Measurements from ENCODE around the gene ZCCHC10. TPM values are rescaled to one million over a fixed set of nuclear protein-coding genes. Genes with fewer than 3 reads are reported as not detected.
A peak's percentile ranks its signal among the peaks of the same experiment; 100 is the strongest.
"Not testable (repeated sequence)": the region's sequence is repeated elsewhere in the genome, so short reads cannot be mapped to it uniquely, and the experiment has no call there.

The ZCCHC10 gene
- total RNA-seq, 1 donor from 2014 or later = 23.1 TPM

DNA sequence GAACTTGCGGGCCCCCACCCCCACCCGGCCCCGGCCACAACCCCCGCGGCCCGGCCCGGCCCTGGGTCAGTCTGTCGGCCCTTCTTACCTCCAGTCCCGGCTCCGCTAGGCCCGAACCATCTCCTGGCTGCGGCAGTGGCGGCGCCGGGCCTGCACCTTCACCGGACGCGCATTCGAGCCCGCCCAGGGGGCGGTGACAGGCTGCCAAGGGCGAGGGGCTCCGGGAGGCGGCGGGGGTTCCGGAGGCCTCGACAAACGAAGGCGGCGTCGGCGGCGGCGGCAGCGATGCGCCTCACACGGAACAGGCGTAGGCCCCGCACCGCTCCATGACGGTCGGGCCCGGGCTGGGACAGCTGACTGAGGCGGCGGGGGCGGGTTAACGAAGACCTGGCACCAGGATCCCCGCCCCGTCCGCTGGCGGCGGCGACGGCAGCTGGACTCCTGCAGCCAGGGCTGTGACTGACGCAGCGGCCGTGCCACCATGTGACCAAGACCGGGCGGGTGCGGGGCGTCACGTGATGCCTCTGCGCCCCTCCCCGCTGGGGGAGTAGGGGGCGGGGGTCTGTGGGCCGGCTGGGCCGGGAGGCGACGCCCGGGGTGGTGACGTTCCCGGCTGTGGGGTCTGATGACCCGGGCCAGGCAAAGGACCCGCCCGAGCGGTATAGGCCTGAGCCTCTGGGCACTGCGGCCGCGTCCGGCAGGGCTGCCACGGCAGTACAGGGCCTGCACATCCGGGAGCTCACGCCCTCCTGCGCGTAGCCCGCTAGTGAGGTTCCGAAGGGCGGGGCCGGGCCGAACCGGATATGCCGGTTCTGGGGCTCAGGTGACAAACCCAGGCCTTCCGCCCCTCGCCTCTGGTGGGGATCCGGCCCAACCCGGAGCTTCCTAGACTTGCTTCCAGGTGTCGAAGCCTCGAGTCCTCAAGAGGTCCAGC lies 62.9 kb downstream of the ZCCHC10 start, which contains the start of gene AFF4:
Gene AFF4 (minus strand): TSS at position 464 of the 934 bp plus-strand sequence. CDS start 26,445 bp downstream, outside the sequence.
- TF ChIP-seq, protein P1, sequence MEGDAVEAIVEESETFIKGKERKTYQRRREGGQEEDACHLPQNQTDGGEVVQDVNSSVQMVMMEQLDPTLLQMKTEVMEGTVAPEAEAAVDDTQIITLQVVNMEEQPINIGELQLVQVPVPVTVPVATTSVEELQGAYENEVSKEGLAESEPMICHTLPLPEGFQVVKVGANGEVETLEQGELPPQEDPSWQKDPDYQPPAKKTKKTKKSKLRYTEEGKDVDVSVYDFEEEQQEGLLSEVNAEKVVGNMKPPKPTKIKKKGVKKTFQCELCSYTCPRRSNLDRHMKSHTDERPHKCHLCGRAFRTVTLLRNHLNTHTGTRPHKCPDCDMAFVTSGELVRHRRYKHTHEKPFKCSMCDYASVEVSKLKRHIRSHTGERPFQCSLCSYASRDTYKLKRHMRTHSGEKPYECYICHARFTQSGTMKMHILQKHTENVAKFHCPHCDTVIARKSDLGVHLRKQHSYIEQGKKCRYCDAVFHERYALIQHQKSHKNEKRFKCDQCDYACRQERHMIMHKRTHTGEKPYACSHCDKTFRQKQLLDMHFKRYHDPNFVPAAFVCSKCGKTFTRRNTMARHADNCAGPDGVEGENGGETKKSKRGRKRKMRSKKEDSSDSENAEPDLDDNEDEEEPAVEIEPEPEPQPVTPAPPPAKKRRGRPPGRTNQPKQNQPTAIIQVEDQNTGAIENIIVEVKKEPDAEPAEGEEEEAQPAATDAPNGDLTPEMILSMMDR (IDR thresholded peaks at IDR 0.05; ENCODE audit: unreplicated experiment) = no peak
- H3K4me1 Mint-ChIP-seq (ENCODE audit: low read depth) = peaks cover 15% of the 10 kb centered on the region
- H3K27ac Mint-ChIP-seq = peak within 1 kb of the TSS; percentile 100
- peak within 1 kb of the TSS; percentile 99 for H3K4me3 Mint-ChIP-seq (ENCODE audit: low read depth)
- H3K9me3 Mint-ChIP-seq (ENCODE audit: low read depth) = no peaks in the 10 kb centered on the region
- H3K36me3 Mint-ChIP-seq (ENCODE audit: insufficient read depth) = peaks cover 2% of the 10 kb centered on the region
- no peaks in the 10 kb centered on the region for H3K27me3 Mint-ChIP-seq
- DNase-seq (ENCODE audit: low spot score, unreplicated experiment) = peak; percentile 97

DNA sequence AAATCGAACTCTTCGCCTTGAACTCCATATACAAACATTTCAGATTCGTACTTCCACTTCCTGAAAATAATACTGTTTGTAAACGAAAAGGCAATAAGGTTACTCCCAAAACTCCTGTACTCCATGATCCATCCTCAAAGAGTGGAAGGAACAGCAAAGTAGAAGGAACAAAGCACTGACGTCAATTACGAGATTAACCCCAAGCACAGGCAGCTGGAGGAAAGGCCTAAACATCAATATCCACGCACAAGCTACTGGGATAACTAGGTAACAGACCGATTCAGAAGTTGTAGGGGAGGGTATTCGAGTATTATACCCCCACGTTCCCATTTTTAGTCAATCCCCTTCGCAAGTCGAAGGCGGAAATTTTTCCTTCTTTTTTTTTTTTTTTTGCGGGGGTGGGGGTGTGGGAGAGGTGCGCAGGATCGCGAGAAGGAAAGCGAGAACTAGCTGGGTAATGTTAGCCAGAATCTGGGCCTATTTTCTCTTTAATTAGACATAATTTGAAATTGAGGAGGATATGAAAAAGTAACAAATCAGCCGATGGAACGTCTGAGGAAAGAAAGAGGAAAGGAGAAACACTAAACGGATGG lies 63.8 kb downstream of the ZCCHC10 start:
- H3K36me3 Mint-ChIP-seq (ENCODE audit: insufficient read depth) = peaks cover 2% of the 10 kb centered on the region
- H3K9me3 Mint-ChIP-seq (ENCODE audit: low read depth) = no peaks in the 10 kb centered on the region
- H3K4me3 Mint-ChIP-seq (ENCODE audit: low read depth) = peak overlapping the region; percentile 99
- peaks cover 15% of the 10 kb centered on the region for H3K4me1 Mint-ChIP-seq (ENCODE audit: low read depth)
- peak overlapping the region; percentile 100 for H3K27ac Mint-ChIP-seq
- TF ChIP-seq, protein P1 (IDR thresholded peaks at IDR 0.05; ENCODE audit: unreplicated experiment) = no peak
- no peak for DNase-seq (ENCODE audit: low spot score, unreplicated experiment)
- no peaks in the 10 kb centered on the region for H3K27me3 Mint-ChIP-seq

DNA sequence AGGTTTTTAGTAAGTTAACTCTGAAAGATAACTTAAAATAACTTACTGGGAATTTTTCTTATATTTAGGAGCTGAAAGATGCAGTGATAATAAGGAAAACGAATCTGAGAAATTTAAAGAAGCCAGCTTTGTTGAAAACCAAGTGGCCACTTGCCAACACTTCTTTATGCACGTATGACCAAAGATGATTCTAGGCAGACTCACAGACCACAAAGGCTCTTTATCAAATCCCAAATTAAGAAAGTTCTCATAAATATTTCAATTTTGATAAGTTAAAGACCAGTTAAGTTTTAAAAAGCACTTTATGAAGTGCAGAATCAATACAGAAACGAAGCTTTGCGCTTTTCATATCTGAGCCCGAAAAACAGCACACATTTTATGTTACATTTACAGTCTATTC lies 64.5 kb downstream of the ZCCHC10 start:
- Mint-ChIP-seq H3K9me3 (ENCODE audit: low read depth) (no peaks in the 10 kb centered on the region), H3K27me3 (no peaks in the 10 kb centered on the region), H3K4me1 (ENCODE audit: low read depth) (peaks cover 15% of the 10 kb centered on the region), H3K4me3 (ENCODE audit: low read depth) (peak overlapping the region; percentile 99), H3K27ac (peak overlapping the region; percentile 100), H3K36me3 (ENCODE audit: insufficient read depth) (peaks cover 2% of the 10 kb centered on the region)
- no peak for DNase-seq (ENCODE audit: low spot score, unreplicated experiment)
- TF ChIP-seq, protein P1 (IDR thresholded peaks at IDR 0.05; ENCODE audit: unreplicated experiment) = no peak

DNA sequence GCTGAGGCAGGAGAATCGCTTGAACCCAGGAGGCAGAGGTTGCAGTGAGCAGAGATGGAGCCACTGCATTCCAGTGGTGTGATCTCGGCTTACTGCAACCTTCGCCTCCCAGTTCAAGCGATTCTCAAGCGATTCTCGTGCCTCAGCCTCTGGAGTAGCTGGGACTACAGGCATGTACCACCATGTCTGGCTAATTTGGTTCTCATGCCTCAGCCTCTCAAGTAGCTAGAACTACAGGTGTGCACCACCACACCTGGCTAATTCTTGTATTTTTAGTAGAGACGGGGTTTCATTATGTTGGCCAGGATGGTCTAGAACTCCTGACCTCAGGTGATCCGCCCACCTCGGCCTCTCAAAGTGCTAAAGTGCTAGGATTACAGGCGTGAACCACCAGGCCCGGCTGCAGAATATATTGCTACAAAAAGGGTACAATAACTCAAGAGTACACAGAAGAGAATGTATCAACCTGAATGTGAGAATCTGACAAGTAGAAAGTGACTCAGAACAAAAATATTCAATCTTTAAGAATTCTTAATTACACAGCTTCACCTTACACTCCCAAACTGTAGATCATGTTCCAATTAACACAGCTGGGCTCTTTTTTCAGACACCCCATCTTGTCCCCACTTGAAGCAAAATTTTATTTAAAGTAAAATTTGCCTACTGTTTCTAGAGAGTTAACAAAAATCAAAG lies 65.1 kb downstream of the ZCCHC10 start:
- Mint-ChIP-seq H3K27ac (peak overlapping the region; percentile 100), H3K4me3 (ENCODE audit: low read depth) (peak overlapping the region; percentile 99), H3K4me1 (ENCODE audit: low read depth) (peaks cover 15% of the 10 kb centered on the region)
- H3K36me3 Mint-ChIP-seq (ENCODE audit: insufficient read depth); H3K9me3 Mint-ChIP-seq (ENCODE audit: low read depth); DNase-seq (ENCODE audit: low spot score, unreplicated experiment); H3K27me3 Mint-ChIP-seq: not testable (repeated sequence)

DNA sequence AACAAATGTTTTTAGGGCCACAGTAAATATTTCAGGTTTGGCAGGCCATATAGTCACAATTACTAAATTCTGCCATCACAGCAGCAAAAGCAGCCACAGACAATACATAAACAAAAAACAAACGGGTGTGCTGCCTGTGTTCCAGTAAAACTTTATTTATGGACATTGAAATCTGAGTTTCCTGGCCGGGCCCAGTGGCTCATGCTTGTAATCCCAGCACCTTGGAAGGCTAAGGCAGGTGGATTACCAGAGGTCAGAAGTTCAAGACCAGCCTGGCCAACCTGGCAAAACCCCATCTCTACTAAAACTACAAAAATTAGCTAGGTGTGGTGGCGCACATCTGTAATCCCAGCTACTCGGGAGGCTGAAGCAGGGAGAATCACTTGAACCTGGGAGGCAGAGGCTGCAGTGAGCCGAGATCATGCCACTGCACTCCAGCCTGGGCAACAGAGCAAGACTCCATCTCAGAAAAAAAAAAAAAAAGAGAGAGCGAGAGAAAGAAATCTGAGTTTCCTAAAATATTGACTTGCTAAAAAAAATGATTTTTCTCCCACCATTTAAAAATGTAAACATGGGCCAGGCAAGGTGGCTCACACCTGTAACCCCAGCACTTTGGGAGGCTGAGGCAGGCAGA lies 70.1 kb downstream of the ZCCHC10 start:
- not testable (repeated sequence) for H3K27me3 Mint-ChIP-seq; H3K4me3 Mint-ChIP-seq (ENCODE audit: low read depth); H3K9me3 Mint-ChIP-seq (ENCODE audit: low read depth); H3K27ac Mint-ChIP-seq; DNase-seq (ENCODE audit: low spot score, unreplicated experiment)
- H3K4me1 Mint-ChIP-seq (ENCODE audit: low read depth) = peaks cover 16% of the 10 kb centered on the region
- H3K36me3 Mint-ChIP-seq (ENCODE audit: insufficient read depth) = peaks cover 24% of the 10 kb centered on the region
